Activated T-cell treated with anti-CD3 and anti-CD28 coated beads for 1 hour (primary cell): ENCODE data around the gene RYR3.
"Not testable (repeated sequence)": the region's sequence is repeated elsewhere in the genome, so short reads cannot be mapped to it uniquely, and the experiment has no call there.

Source experiments
- DNase-seq: peaks from one replicate; pipeline ENCODE4 v3.0.0-alpha.2; 2020; ENCODE audit warnings: low read depth

The RYR3 gene

DNA sequence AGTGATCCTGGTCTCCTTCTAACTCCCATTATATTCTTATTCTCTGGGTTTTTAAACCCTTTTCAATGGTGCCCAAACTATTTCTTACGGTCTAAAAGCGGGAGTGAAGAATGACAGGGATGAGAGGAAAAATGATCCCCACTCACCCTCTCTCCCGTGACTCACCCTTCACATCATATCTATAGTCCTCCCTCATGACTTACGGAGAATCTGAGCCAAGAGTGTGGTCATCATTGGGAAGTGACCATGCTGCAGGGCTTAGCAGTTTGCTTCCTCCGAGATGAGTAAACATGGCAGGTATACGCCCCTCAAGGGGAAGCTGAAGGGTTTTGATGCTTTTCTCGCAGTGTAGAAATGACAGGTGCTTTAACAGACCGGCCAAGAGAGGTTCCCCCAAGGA is 274.0 kb downstream of the RYR3 start:
- DNase-seq = no peak

DNA sequence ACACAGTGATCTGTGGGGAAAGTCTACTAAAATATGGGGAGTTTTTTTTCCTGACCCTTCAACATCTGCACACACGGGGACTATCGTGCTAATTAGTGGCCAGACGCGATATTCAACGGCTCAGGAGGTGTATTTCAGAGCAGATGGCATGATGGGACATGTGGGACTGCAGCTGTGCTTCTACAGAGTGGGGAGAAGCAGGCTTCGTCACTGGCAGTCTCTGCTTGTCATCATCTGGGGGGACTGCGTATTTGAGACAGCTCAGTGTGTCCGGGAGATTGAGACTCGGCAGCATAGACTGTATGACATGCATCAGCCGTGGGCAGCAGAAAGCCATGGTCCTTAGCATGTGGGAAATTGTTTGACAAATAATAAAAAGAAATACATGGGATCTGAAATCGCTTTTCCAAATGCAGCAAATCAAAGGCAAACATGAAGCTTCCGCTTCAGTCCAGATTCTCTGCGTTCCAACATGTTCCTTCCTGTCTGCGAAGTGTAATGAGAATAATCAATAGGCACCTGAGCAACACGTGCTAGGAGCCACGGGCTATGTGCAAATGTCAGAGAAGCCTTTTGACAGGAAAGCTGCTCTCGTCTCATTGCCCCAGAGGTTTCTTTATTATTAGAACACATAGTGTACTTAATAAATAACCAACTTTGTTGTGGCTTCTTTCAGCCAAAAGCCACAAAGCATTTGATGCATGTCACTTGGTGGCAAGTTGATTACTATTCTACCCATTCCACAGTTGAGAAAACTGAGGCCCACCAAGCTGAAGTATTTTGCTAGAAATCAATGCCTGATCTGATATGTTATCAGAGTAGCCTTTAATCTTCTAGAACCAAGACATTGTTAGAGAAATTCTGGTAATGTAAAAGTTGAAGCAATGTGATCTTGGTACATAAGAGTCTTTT is 276.3 kb downstream of the RYR3 start:
- DNase-seq = no peak

DNA sequence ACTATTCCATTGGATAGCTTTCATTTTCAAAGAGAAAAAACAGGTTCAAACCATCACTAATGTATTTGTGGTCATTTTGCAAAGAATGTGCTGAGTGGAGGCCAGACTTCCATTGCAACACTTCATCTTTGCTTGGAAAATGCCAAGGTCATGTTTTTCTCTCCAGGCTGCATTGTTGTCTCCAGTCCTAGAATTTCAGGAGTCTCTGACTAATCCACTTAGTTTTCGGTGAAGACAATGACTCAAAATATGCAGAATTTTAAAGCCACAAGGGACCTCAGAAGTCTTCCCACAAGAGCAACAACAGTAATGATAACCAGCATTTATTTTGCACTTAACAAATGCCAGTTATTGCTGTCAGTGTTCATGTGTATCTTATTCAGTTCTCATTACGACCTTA is 277.0 kb downstream of the RYR3 start:
- no peak for DNase-seq

DNA sequence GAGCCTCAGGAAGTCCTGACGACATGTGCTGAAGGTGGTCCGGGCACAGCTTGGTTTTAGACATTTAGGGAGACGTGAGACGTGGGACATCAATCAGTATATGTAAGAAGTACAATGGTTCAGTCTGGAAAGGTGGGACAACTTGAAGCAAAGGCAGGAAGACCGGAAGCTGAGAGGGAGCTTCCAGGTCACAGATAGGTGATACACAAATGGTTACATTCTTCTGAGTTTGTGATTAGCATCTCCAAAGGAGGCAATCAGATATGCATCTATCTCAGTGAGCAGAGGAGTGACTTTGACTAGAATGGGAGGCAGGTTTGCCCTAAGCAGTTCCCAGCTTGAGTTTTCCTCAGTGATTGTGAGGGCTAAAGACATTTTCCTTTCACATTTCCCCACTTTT is 282.1 kb downstream of the RYR3 start:
- DNase-seq = no peak

DNA sequence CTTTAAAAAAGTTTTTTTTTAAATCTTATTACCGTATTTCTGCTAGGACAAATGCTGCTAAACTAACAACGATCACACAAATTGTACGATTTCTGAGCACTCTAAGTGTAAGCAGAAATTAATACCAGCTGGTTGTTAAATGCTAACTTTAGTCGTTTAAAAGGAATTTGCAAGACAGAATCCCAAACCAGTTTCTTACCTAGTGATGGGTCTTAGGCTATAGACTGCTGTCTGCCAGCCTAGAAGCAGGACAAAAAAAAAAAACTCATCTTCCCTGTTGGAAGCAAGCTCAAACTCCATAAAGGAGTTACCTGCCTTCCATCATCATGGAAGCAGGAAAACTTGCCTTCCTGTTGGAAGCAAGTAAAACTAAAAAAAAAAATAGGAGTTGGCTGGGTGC is 287.6 kb downstream of the RYR3 start:
- not testable (repeated sequence) for DNase-seq

DNA sequence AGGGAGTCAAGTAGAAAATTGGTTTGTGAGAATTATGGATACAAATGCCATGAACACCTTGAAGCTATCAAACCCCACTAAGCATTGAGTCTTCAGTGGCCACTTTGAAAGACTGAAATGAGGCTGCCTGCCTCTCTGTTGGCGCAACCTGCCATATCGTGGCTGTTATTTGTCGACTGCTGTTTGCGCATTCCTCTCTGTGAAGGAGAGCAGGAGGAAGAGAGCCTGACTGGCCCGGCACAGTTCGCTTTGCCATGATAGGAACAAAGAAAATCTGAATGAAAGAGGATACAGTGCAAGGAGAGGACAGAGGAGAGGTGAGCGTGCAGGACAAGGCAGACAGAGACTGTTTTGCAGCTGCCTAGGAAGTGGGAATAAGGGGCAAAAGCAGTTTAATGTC is 289.4 kb downstream of the RYR3 start:
- no peak for DNase-seq

DNA sequence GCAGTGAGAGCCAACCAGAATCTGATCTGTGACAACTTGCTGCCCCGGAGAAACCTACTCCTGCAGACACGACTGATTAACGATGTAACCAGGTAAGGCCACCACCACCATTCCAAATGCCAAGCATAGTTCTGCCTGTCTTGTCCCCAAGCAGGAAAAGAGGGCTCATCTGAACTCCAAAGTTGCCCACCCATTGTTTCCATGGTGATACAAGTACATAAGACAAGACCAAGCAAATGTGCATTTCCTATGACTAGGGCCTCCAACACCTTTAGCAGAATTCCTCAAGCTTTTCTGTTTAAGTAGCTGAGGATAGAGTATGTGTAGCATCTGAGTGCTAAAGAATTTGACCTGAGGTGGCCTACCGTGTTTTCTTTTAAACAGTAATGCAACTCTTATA is 290.7 kb downstream of the RYR3 start:
- no peak for DNase-seq

DNA sequence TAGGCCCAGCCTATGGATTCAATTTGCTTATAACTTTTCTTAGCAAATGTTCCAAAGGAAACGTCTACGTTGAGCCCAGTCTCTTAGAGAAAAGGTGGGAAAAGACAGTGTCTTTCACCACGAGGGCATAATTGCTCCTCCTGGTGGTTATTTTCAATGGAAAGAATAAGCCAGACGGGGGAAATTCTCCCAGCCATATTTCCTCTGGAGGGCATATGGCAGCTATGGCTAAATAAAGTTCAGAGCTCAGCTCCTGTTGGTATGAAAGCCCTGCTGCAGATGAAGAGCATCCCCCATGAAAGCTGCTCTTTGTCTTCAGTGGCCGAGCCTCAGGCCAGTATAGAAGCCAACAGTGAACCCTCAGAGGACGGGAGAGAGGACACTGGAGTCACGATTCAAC is 297.9 kb downstream of the RYR3 start:
- no peak for DNase-seq

DNA sequence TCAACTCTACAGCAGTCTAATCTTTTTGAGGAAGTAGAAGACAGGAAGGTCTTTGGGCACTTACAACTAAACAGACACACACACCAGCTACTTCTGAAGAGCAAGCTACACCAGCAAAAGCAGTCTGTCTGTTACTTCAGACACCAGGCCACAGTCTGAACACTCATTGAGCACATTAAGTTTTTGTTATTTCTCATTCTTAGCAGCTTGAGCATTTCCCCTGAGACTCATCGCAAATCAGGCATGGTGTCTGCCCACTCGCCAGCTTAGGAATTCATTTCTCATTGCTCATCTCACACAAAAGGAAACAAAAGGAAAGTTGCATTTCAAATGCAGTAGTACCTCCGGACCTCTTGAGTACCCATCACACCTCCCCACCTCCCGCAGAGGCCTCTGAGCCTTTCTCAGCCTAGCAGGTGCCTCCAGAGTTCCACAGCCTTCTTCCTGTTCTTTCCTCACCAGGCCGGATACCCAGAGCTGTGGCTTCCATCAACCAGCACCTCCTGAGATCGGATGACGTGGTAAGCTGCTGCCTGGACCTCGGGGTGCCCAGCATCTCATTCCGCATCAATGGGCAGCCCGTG is 302.0 kb downstream of the RYR3 start:
- no peak for DNase-seq

DNA sequence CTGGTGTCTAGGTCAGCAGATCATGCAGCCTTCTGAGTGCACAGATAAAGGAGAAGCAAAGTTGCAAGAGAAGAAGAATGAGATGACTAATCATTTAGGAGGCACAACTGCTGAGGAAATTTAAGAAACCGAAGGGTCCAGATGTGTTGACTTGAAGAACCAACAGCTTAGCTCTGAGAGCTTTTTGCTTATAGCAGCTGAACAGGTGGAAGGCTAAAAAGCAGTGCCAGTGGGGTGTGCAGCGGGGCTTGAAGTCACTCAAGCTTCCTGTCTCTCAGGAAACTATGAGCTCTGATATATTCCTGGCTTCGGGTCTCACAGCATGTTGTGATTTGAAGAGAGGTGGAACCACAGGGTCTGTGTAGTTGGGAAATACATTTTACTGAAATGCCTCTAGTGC is 305.7 kb downstream of the RYR3 start:
- DNase-seq = no peak

DNA sequence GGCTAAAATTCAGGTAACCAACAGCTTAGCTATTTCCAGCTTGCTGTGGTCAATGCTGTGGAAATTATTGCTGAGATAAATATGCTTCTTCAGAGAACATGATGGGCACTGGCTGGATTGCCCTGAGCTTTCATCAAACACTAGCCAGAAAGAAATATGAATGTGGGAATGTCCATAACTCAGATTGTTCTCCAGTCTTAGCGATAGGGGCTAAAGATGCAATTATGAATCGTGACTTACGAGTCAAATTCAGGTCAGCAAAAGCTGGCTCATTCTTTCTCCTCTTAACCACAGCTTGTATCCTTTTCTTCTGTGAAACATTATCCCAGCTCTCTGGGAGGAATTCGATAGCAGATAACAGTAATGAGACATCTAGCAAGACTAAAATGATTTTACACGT is 307.6 kb downstream of the RYR3 start:
- DNase-seq = no peak

DNA sequence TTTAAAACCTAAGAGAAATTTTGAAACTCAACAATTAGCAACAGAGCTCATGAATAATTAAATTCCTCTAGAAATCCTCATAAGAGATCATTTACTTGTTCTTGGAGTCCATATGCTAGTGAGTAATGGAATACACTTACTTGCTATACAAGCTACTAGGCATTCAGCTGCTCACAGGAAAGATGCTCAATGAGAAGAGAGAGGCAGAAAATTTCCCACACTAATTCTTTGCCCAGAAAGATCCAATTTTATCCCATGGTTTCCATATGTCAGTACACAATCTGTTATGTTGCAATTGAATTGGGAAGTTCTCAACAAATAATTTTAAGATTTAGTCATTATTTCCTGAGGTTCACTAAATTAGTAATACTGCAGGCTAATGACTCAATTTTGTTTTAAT is 310.4 kb downstream of the RYR3 start:
- DNase-seq = no peak

DNA sequence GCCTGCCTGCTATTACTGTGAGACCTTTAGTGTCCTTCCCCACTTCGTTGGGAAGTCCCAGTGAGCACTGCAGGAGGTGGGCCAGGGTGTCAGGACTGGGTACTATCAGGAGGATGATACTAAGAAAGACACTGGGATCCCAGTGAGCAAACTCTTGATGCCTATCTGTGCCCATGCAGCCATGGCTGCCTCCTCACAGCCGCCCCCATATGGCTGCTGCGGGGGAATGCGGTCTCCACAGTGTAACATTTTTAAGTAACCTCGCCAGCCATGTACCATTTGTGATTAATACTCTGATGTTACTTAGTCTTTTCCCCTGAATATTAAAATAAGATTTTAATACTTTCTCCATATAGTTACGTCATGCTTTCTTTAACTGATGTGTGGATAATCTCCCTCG is 312.2 kb downstream of the RYR3 start:
- no peak for DNase-seq

DNA sequence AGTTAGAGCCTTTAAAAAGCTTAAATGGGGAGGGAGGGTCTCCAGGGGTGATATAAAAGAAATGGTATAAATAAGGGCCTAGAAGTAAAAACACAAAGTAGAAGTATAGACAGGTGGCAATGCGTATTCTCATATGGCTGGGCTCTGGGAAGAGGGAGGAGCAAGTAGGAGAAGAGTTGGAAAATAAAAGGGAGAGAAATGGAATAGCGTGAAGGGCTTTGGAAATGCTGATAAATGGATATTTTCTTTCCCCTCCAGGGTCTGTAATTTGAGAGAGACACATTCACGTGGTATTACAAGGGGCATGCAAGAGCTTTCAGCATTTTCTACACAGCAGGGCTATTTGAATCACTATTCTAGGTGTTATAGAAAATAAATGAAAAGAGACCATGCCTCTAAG is 313.7 kb downstream of the RYR3 start:
- DNase-seq = no peak

DNA sequence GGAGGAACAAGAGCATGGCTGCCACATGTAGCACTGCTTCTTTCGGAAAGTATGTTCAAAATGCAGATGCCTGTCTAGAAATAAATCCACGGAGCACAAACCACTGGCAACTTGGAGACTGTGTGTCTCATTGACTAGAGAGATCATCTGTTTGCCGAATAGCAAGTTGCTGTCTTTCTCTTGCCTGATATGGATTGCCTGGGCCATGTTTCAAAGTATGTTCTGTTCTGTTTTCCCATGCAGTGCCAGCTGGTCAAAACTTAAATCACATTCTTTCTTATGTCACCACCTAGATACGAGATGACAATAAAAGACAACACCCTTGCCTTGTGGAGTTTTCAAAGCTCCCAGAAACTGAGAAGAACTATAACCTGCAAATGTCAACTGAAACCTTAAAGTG is 318.9 kb downstream of the RYR3 start:
- no peak for DNase-seq

DNA sequence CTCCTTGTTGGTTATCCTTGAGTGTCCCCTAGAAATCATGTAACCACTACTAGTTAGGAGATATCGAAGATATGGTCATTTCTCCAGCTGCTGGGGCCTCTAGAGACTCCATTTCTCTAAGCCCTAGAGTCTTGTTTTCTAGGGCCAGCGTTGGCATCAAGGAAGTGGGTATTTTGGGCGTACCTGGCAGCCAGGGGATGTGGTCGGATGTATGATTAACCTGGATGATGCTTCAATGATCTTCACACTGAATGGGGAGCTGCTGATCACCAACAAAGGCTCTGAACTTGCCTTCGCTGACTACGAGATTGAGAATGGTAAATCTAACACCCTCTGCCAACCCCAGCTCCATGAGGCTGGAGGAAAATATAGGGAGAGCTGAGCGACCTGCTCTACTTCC is 325.5 kb downstream of the RYR3 start:
- DNase-seq = no peak

DNA sequence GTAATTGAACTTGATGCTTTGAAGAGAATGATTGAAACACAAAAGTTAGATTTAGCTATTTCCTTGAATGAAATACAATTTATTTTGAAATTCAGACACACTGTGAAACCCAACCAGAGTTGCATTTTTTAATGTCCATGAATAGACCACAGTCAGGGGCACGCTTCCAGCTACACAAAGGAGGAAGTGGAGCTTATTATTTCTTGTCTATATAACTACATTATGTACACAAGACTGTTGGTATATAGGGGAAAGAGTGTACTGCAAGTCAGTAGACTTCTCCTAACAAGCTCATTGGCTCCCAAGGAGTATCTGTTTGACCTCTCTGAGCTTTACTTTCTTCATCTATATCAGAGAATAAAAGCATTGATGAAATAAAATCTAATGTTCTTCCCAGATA is 326.2 kb downstream of the RYR3 start:
- no peak for DNase-seq

DNA sequence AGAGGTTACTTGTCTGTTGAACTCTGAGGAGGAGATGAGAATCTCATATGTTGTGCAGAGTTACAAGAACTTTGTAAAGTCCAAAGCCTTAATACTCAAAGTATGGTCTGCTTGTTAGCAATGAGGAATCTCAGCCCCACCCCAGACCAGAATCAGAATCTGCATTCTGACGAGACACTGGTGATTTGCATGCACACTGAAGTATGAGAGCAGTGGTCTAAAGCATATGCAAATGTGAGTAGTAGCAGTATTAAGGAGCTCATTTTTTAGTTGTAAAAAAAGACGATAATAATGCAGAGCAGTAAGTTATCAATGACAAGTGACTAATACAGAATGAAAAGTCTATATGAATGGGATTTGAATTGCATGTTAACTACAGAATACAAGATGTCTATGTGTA is 327.7 kb downstream of the RYR3 start:
- DNase-seq = no peak

DNA sequence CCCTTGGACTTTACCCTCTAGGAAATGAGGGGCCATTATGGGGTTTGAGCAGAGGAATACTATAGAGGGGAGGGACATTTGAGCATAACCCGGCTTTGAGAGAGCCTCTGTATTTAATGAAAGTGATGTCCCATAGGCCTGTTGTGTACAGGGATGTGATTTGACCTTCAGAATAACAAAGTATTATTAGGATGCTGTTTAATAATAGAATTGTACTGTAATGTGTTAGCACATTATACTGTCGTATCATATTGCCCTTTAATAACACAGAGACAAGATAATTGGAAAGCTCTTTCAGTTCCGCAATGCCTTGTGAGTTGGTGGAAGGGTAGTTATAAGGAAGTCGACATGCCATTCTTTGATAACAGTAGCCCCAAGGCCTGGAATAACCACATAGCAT is 328.3 kb downstream of the RYR3 start:
- DNase-seq = no peak

DNA sequence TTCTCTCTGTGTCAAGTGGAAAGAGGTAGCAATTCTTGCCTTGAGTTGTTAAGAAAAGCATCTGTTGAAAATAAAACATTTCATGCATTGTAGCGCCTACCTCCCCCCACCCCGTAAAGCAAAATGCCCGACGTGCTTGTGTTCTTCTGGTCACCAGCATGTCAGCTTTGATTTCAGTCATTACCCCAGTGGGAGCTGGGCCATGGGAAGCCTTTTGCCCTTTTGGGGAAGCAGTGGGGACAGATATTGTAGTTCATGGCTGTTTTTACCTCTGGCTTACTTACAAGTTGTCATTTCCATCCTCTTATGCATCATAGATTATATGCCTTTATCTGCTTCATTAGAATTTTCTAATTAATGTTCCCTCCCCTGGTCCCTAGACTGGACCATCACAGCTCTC is 328.7 kb downstream of the RYR3 start:
- no peak for DNase-seq

DNA sequence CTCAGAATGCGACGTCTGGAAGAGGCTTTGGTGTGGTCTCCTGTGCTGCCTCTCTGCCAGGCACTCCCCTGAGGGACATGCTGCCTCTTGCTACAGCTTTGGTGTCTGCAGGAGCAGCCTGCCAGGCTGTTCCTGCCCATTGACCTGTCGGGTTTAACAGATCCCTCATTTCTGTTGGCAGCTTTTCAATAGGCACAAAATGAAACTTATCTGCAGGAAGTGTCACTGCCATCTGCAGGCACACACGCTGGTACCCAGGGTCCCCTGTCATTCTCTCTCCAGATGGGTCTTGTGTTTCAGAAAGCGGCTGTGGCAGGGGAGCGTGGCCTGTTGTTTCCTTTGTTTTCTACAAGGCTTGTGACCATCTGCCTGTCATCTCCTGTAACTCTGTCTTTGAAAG is 329.2 kb downstream of the RYR3 start:
- DNase-seq = no peak

DNA sequence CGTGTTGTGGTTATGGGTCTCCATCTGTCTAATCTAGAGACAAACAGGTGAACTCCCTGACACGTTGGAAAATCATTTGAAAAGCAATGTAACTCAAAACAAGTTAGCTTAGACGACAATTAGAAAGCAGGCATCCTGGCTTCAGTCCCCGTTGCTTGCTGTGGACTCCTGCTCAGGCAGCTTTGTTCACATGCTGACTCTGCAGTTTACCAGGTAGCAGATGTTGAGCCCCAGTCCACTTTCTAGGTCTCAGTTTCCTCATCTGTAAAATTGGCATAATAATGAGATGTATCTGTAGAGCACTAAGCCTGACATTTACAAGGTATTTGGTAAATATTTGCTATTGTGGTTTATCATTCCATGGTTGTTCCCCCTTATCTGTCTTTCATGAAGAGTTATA is 330.3 kb downstream of the RYR3 start:
- no peak for DNase-seq

DNA sequence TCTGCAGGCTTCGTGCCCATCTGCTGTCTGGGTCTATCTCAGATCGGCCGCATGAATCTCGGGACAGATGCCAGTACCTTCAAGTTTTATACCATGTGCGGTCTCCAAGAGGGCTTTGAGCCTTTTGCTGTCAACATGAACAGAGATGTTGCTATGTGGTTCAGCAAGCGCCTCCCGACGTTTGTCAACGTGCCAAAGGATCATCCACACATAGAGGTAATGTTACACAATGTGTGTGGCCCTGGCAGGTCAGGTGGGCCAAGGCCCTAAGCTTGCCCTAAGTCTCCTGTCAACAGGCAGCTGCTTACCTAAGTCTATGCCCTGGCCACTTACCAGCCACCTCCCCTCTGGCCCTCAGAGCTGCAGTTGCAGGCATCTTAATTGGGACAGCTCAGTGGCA is 333.5 kb downstream of the RYR3 start:
- no peak for DNase-seq

DNA sequence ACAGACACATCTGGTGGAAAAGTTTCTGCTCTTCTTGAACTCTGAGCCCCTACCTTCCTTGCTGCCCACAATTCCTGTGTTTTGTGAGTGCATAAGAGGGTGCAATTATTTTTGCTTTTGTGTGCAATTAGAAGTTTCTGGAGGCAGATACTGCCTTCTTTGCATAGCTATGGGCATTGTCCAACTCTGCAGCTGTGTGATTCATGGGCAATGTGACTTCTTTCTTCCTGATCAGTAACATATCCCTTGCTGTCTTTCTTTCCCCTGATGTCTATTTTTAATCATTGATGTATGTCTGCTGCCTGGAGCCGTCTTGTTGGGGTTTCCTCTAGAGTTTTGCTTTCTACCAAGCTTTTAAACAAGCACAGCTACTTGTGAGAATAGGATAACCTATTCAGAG is 336.0 kb downstream of the RYR3 start:
- DNase-seq = no peak
